Memory B cell (primary cell): ENCODE results near the gene KCNN3.
A peak's percentile ranks its signal among the peaks of the same experiment; 100 is the strongest.
"Not testable (repeated sequence)": the region's sequence is repeated elsewhere in the genome, so short reads cannot be mapped to it uniquely, and the experiment has no call there.

Experiments used
- ATAC-seq: fragments of 150-1000 bp; cut with Tn5 transposase; 2 replicates; pipeline ENCODE4 v1.10.0; 2021; ENCODE audit warnings: low read depth, mild to moderate bottlenecking, moderate library complexity
- DNase-seq, 2 donors: peaks; one replicate each; pipeline ENCODE4 v3.0.0; 2022; ENCODE audit warnings: low spot score in 2 of 2
- H3K27ac Mint-ChIP-seq: one replicate; pipeline ENCODE4 v1.8.0; 2022; ENCODE audit warnings: mild to moderate bottlenecking, moderate library complexity, mixed read lengths
- H3K27me3 Mint-ChIP-seq: one replicate; pipeline ENCODE4 v1.8.0; 2022; ENCODE audit warnings: mixed read lengths
- H3K36me3 Mint-ChIP-seq: one replicate; pipeline ENCODE4 v1.8.0; 2022; ENCODE audit warnings: mild to moderate bottlenecking, mixed read lengths
- H3K4me1 Mint-ChIP-seq: one replicate; pipeline ENCODE4 v1.8.0; 2022; ENCODE audit warnings: mixed read lengths
- H3K4me3 Mint-ChIP-seq: one replicate; pipeline ENCODE4 v1.8.0; 2022; ENCODE audit warnings: mild to moderate bottlenecking, moderate library complexity, mixed read lengths
- H3K9me3 Mint-ChIP-seq: one replicate; pipeline ENCODE4 v1.8.0; 2022; ENCODE audit warnings: mixed read lengths

KCNN3 gene

DNA sequence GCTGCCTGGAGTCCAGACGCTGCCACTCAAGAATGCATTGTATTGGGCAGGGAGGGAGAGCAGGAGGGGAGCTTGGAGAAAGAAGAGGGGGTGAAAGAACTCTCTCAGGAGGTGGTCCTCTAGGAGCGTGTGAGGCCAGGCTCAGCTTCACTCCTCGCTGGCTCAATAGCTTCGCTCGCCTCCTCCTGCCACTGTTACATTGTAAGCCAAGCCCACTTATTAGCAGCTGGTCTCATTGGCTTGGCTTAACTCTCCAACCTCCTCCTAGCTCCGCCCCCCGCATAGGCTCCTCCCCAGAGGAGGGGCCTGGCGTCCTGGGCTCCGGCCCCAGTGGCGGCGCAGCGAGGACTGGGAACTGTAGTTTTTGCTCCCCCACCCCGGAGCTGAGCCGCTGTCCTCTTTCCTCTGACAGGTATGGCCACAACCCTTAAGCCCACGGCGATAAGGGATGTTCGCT lies at the start of gene KCNN3:
KCNN3 (minus strand) TSS at position 167 of the 457 bp plus-strand sequence. CDS start 317 bp downstream, outside the sequence.
- Mint-ChIP-seq H3K27ac (no peak within 1 kb of the TSS), H3K36me3 (no peaks in the 10 kb centered on the region), H3K27me3 (peaks cover 26% of the 10 kb centered on the region), H3K4me3 (peak within 1 kb of the TSS; percentile 64), H3K4me1 (peaks cover 41% of the 10 kb centered on the region), H3K9me3 (no peaks in the 10 kb centered on the region)
- ATAC-seq (peak; percentile 99), DNase-seq (peak; percentile 89 to 90)

DNA sequence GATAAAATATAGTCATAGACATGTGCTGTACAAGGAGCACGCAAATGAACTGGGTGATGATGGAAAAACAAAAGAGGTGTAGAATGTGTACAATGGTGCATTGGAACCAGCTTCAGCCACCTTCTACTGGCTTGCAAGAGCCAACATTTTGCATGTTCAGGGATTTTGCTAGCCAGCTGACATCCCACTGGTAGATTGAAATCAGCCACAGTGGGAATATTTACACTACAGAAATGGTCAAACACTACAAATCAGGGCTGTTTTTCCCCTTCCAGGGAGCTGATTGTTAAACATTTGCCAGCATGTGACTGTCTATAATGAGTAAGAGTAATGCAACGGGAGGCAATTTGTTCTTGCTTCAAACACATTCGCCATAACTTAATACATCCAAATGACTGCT lies 43.2 kb upstream of the KCNN3 start:
- Mint-ChIP-seq H3K4me3 (no peak overlapping the region), H3K36me3 (peaks cover 2% of the 10 kb centered on the region), H3K4me1 (no peaks in the 10 kb centered on the region), H3K27me3 (no peaks in the 10 kb centered on the region), H3K27ac (no peak overlapping the region), H3K9me3 (peaks cover 1% of the 10 kb centered on the region)
- no peak for ATAC-seq
- DNase-seq = no peak

DNA sequence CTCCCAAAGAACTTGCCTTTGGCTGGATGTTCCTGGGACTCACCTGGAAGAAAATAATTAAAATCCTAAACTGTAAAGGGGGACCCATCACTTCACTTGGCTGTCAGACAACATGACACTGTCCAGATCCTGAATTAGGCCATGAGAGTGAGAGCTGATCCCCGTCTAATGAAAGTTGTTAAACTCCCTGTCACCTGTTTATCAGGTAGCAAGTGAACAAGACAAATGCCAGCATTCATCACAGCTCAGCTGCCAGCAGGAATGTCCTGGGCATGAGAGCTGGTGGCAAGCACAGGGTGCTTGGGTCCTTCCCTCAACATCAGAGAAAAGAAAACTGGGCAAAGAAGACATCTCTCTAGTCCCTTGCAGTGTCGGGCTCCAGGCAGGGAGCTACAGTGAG lies 42.7 kb upstream of the KCNN3 start:
- H3K4me1 Mint-ChIP-seq = no peaks in the 10 kb centered on the region
- H3K27ac Mint-ChIP-seq = no peak overlapping the region
- H3K36me3 Mint-ChIP-seq = peaks cover 2% of the 10 kb centered on the region
- H3K4me3 Mint-ChIP-seq = no peak overlapping the region
- no peak for DNase-seq
- no peaks in the 10 kb centered on the region for H3K27me3 Mint-ChIP-seq
- ATAC-seq = no peak
- H3K9me3 Mint-ChIP-seq = peaks cover 1% of the 10 kb centered on the region

DNA sequence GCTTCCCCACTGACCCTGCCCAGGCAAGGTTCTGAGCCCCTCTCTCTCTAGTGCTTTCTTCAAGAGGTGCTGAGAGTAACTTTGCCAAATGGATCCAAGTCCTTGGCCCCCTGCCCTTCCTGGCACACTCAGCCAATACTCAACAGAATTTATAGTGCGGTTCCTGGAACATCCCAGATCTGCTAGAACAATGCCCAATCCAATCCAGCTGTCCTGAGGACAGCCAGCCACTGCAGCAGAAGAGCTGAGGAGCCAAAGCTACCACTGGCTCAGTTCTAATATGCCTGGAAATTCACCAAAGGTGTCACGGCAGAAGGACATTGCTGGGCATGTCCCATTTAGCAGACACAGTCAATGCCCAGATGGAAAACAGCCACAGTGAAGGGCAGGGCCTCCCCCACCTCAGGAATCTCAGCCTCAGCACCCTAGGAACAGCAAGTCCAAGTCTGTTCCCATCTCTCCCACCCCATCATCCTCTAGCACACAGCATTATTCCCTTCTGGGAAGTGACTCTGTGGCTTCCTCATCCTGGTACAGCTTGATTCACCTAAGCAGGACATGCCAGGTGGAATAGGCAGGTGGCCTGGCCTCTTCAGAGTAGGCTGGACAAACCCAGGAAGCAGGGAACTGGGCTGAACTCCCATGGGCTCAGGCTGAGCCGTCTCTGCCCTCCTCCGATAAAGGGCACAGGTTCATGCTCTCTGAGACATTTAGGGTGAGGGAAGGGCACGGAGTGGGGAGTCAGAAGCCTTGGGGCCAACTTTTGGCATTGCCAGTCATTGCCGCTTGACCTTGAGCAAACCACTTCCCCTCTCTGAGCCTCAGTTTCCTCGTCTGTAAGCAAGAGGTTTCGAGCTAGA lies 41.8 kb upstream of the KCNN3 start:
- Mint-ChIP-seq H3K27me3 (no peaks in the 10 kb centered on the region), H3K4me1 (no peaks in the 10 kb centered on the region), H3K9me3 (peaks cover 1% of the 10 kb centered on the region), H3K4me3 (no peak overlapping the region), H3K27ac (no peak overlapping the region), H3K36me3 (peaks cover 2% of the 10 kb centered on the region)
- DNase-seq = no peak
- ATAC-seq = no peak

DNA sequence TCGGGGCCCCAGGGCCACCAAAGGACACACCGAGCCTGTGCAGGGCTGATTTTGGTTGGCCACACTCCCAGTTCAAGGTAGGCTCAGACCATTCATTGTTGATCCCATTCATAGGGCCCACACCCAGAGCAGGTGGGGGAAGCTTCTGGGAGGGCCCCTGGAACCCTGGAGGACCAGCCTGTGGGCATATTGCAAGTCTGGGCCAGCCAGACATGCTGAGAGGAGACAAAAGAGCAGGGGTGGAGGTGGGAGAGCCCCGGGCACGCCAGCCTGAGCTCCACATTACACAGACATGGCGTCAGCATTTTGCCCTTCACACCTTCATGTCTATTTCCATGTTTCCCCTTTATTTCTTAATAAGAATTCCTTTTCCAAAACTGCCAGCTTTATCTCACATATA lies 40.8 kb upstream of the KCNN3 start:
- Mint-ChIP-seq H3K4me3 (no peak overlapping the region), H3K9me3 (no peaks in the 10 kb centered on the region), H3K4me1 (no peaks in the 10 kb centered on the region), H3K36me3 (no peaks in the 10 kb centered on the region), H3K27ac (no peak overlapping the region), H3K27me3 (no peaks in the 10 kb centered on the region)
- no peak for ATAC-seq
- no peak for DNase-seq

DNA sequence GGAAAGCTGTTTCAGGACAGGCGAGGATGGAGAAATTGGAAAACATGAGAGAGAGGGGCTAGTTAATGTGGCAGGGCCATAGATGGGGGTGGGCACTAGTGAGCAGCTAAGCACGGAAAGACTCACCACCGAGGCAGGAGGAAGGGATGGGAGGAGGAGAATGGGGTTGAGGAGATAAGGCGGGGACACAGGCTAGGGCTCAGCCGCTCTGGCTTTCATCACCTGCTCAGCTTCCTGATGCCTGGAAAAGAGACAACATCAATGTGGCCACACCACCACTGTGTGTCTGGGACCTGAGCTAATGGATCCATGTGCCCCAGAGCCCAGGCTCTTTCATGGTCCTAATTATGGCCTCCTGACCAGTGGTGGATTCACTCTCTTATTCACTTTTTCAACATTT lies 38.9 kb upstream of the KCNN3 start:
- ATAC-seq (no peak), DNase-seq (no peak)
- Mint-ChIP-seq H3K9me3 (no peaks in the 10 kb centered on the region), H3K4me1 (no peaks in the 10 kb centered on the region), H3K27ac (no peak overlapping the region), H3K36me3 (no peaks in the 10 kb centered on the region), H3K27me3 (no peaks in the 10 kb centered on the region), H3K4me3 (no peak overlapping the region)

DNA sequence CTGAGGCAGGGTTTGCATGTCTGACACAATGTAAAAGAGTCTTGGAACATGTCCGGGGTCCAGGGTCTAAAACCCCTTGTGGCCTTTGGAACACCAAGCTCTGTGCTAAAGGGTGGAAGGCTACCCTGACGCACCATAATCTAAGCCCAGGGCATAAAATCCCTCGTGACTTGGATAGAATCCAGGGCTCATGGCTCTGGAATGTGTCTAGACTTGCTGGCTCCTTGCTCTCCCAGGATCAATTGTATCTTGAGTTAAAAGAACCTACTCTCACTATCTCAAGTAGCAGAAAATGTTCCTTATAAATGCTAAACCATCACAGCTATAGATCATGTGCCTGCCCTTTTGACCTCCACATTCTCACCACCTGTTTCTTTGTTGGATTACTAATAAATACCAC lies 38.0 kb upstream of the KCNN3 start:
- not testable (repeated sequence) for H3K4me1 Mint-ChIP-seq, H3K9me3 Mint-ChIP-seq, H3K4me3 Mint-ChIP-seq, H3K36me3 Mint-ChIP-seq, DNase-seq, H3K27me3 Mint-ChIP-seq, H3K27ac Mint-ChIP-seq, ATAC-seq

DNA sequence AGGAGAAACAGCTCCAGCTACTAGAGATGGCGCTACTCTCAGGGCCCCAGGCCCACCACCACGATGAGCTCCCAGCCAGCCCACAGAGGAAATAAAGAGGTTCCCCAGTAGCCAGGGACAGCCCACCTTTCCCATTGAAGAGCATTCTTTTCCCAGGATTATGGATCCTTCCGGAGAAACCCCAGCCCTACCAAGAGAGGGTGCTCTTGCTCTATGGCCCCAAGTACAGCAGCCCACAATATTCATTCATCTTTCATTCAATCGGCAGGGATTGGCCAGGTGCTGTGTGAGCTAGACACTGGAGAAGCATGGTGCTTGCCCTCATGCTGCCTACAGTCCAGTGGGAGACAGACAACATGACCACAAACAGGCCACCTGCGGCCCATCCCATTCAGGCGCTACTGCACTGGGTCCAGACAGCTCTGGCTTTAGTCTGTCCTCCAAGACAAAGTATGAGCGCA lies 36.6 kb upstream of the KCNN3 start:
- Mint-ChIP-seq H3K4me1 (no peaks in the 10 kb centered on the region), H3K9me3 (no peaks in the 10 kb centered on the region), H3K4me3 (no peak overlapping the region), H3K27ac (no peak overlapping the region), H3K36me3 (no peaks in the 10 kb centered on the region), H3K27me3 (no peaks in the 10 kb centered on the region)
- no peak for DNase-seq
- ATAC-seq = no peak

DNA sequence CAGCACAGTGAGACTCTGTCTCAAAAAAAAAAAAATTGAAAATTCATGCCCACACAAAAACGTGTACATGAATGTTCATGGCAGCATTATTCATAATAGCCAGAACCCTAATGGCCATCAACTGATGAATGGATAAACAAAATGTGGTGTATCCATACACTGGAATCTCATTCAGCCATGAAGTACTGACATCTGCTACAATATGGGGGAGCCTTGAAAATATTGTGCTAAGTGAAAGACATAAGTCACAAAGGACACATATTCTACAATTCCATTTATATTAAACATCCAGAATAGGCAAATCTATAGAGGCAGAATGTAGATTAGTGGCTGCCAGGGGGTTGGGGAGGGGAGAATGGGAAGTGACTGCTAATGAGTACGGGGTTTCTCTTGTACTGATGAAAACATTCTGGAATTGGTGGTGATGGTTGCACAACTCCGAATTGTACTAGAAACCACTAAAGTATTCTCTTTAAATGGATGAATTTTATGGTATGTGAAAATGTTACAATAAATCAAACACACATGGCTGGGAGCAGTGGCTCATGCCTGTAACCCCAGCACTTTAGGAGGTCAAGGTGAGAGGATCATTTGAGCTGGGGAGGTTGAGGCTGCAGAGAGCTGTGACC lies 33.0 kb upstream of the KCNN3 start:
- H3K9me3 Mint-ChIP-seq = no peaks in the 10 kb centered on the region
- no peak overlapping the region for H3K27ac Mint-ChIP-seq
- ATAC-seq (no peak), DNase-seq (no peak)
- no peaks in the 10 kb centered on the region for H3K27me3 Mint-ChIP-seq
- peaks cover 4% of the 10 kb centered on the region for H3K36me3 Mint-ChIP-seq
- H3K4me1 Mint-ChIP-seq = peaks cover 3% of the 10 kb centered on the region
- no peak overlapping the region for H3K4me3 Mint-ChIP-seq

DNA sequence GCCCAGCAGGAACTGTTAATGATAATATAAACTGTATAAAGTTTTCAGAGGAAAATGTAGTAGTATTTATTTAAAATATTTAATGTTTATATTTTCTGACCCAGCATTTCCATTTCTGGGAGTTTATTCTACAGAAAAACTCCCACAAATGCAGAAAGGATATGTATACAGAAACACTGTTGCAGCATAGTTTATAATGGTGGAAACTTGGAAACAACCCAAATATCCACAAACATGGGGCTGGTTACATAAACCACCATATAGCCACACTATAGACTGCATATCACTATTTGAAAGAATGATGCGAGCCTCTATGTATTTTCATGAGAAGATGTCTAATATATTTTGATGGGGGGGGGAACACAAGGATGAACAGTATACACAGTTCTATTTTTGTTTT lies 31.5 kb upstream of the KCNN3 start:
- no peaks in the 10 kb centered on the region for H3K27me3 Mint-ChIP-seq
- peaks cover 3% of the 10 kb centered on the region for H3K4me1 Mint-ChIP-seq
- no peaks in the 10 kb centered on the region for H3K9me3 Mint-ChIP-seq
- no peak overlapping the region for H3K27ac Mint-ChIP-seq
- no peak overlapping the region for H3K4me3 Mint-ChIP-seq
- peaks cover 4% of the 10 kb centered on the region for H3K36me3 Mint-ChIP-seq
- no peak for ATAC-seq
- DNase-seq = no peak

DNA sequence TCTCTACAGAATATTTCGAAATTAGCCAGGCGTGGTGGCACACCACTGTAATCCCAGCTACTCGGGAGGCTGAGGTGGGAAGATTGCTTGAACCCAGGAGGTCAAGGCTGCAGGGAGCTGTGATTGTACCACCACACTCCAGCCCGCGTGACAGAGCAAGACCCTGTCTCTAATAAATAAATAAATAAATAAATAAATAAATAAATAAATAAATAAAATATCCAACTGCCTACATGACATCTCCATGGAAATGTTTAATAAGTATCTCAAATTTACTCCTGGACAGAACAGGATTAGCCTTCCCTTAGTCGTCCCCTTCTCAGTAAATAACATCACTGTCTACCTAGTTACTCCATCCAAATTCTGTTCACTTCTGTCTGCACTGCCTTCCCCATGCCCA lies 29.0 kb upstream of the KCNN3 start:
- Mint-ChIP-seq H3K27me3 (no peaks in the 10 kb centered on the region), H3K4me3 (no peak overlapping the region), H3K9me3 (no peaks in the 10 kb centered on the region), H3K36me3 (peaks cover 4% of the 10 kb centered on the region), H3K4me1 (peaks cover 3% of the 10 kb centered on the region), H3K27ac (no peak overlapping the region)
- ATAC-seq = no peak
- DNase-seq = no peak

DNA sequence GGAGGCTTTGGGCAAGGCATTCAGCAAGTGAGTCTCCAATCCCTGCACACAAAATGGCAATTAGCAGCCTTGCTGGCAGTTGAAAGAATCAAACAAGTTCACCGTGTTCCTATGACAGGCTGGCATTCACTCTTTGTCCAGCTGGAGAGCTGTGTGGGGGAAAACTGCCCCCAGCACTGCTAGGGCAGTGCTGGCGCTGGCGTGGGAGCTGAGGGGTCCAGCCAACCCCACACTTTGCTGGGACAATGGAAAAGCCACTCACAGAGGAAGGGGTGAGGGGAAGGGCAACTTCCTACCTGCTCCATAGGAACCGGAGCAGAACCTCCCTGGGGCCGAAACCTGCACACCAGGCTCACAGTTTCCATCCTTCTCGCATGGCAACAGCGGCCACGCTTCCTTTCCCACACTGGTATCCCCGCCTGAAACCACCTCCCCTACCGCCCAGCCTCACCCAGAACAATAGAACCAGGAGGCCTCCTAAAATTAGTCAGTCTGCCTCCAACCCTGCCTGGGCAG lies 26.7 kb upstream of the KCNN3 start:
- no peaks in the 10 kb centered on the region for H3K27me3 Mint-ChIP-seq
- no peaks in the 10 kb centered on the region for H3K9me3 Mint-ChIP-seq
- no peak for DNase-seq
- no peak overlapping the region for H3K4me3 Mint-ChIP-seq
- peaks cover 3% of the 10 kb centered on the region for H3K4me1 Mint-ChIP-seq
- no peak for ATAC-seq
- no peak overlapping the region for H3K27ac Mint-ChIP-seq
- peaks cover 5% of the 10 kb centered on the region for H3K36me3 Mint-ChIP-seq

DNA sequence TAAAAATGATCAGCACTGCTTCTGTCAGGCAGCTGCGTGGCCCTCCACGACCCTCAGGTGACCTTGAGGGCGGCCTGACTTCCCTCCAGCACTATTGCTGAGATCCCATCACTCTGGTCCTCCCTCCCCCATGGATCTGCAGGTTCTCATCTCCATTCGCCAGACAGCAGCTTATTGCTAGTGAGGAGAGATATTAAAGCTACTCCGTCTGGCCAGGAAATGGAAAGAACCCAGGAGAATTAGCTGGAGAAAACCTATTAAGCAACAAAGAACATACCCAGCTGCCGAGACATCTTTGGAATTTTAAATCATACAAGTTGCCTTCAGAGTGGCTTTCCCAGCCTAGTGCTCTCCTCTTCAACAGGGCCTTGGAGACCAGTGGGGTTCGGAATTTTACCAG lies 25.7 kb upstream of the KCNN3 start:
- ATAC-seq = no peak
- Mint-ChIP-seq H3K9me3 (no peaks in the 10 kb centered on the region), H3K27me3 (no peaks in the 10 kb centered on the region)

DNA sequence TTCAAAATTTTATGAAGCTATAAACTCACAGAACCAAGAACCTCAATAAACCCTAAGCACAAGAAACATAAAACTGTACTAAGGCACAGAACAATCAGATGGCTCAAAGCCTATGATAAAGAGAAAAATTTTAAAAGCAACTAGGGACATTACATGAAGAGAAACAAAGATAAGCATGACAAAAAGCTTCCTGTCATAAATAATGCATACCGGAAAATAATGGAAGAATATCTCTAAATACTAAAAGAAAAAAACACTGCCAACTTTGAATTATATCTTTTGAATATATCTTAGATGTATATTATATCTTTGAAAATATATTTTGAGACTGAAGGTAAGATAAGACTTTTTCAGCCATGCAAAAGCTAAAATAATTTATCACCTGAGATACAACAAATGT lies 21.4 kb upstream of the KCNN3 start:
- H3K9me3 Mint-ChIP-seq = no peaks in the 10 kb centered on the region
- DNase-seq (no peak), ATAC-seq (no peak)
- peaks cover 2% of the 10 kb centered on the region for H3K36me3 Mint-ChIP-seq
- no peaks in the 10 kb centered on the region for H3K4me1 Mint-ChIP-seq
- no peak overlapping the region for H3K4me3 Mint-ChIP-seq
- H3K27me3 Mint-ChIP-seq = peaks cover 1% of the 10 kb centered on the region
- no peak overlapping the region for H3K27ac Mint-ChIP-seq

More for the DNA sequence above, 25.7 kb upstream of the KCNN3 start:
- peaks cover 5% of the 10 kb centered on the region for H3K36me3 Mint-ChIP-seq
- no peak for DNase-seq
- H3K4me1 Mint-ChIP-seq = peaks cover 3% of the 10 kb centered on the region
- no peak overlapping the region for H3K27ac Mint-ChIP-seq
- H3K4me3 Mint-ChIP-seq = no peak overlapping the region
